HG03196 (cell line): ENCODE data around the gene KMO.

ENCODE experiments used
- ATAC-seq: cut with Tn5 transposase; IDR thresholded peaks from one replicate; pipeline ENCODE4 v1.9.1; 2021; ENCODE audit not compliant: unreplicated experiment

KMO gene

DNA sequence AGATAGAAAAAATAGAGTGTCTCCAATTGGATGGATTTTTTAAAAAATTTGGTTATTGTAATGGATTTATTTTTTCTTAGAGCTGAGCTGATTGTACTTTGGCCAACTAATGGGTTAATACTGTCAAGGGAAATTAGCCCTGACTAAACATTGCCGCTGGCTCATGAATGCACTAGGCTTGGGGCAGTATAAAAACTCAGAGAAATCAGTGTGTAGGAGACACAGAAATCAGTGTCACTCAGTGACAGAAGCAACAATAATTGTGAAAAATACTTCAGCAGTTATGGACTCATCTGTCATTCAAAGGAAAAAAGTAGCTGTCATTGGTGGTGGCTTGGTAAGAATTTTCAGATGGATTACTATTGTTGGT, at the start of gene KMO:
KMO (plus strand) TSS at position 217 of the 370 bp plus-strand sequence; CDS start at position 284, 67 bp downstream.
- peak; percentile 36 for ATAC-seq

- no peak for ATAC-seq
These were observed 49.4 kb upstream of the KMO start for GRCh38 chr1:241482761-241483250.

DNA sequence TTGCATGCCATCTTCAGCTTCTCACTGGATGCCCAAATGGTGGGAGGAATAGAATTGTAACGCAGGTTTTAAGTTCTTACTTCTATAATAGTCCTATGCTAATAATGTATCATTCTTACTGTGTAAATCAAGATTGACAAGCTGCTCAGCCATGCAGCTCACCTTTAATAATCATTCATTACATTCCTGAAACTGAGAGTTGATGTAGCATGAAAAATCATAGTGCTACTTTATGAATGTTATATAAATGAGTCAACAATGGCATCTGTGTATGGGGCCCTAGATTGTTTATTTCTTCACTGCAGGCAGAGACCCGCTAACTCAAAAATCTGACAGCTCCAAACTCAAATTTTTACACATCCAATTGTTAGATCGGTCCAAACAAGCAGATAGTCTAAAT, 47.0 kb upstream of the KMO start:
- peak; percentile 79 for ATAC-seq

DNA sequence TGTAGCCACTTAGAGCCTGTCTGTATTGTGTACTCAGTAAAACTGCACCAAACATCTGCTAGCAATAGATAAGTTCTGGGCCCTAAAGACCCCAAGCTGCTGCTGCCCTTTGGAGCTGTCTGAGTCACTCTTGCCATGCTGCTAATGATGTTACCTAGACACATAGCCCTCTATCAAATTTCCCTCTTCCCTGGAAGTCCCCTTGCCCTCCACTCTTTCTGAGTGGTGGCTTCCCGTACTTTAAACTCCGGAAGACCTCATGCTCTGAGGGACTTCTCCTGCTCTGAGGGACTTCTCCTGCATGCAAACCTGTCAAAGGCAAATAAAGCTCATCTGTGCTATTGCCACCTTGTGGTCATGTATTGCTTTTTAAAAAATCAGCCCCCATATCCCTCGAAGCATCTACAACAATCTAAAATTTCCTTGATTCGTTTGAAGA, 46.6 kb upstream of the KMO start:
- peak; percentile 57 for ATAC-seq

DNA sequence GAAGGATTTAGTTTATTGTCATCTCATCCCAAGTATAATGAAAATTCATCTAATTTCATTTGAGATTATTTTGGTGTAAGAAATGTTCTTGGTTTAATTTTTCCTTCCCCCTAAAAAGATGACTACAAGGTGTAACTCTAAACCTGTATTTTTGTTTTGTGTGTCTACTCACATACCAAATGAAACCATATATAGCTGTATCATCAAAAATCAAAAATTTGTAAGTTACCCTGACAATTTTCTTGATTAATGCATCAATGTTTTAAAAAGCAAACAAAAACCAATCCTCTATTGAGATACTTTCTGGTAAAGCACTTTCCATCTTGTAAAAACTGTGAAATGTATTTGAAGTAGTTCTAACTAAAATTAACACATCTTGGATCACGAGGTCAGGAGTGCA, 43.4 kb upstream of the KMO start:
- ATAC-seq: no peak

DNA sequence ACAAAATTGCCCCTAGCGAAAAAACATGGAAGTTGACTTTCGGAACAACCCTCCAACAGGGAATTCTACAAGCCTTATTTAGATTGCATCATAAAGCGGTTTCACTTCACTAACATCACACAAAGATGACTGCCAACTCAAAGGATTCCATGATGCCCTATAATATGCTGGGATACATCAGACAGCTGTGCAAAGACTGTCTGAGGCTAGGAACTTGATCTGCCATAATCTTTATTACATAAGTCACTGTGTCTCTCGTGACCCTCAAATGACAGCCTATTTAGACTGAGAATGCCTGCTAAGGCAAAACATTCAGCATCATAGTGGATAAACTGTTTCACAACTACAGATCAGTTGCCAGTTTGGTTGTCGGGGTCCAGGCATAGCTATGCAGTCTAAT, 36.4 kb upstream of the KMO start:
- ATAC-seq: no peak

DNA sequence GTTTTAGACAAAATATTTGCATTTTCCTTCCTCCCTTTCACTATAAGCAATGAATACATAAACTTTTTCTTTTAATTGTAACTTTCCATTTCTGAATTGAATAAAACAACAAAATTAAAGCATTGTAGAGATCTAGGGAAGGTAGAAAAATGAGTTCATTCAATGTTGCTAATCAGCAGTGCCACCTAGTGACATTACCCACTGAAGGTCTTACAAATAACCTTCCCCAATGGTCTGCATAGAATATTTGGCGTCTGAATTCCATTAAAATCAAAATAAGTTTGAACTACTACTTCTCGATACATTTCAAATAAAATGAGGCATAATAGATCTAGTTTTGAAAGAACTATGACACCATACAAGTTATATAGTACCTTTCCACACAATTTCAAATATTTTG, 32.3 kb upstream of the KMO start:
- ATAC-seq: no peak

- ATAC-seq: no peak
These were observed 28.7 kb upstream of the KMO start for GRCh38 chr1:241503444-241503843.

DNA sequence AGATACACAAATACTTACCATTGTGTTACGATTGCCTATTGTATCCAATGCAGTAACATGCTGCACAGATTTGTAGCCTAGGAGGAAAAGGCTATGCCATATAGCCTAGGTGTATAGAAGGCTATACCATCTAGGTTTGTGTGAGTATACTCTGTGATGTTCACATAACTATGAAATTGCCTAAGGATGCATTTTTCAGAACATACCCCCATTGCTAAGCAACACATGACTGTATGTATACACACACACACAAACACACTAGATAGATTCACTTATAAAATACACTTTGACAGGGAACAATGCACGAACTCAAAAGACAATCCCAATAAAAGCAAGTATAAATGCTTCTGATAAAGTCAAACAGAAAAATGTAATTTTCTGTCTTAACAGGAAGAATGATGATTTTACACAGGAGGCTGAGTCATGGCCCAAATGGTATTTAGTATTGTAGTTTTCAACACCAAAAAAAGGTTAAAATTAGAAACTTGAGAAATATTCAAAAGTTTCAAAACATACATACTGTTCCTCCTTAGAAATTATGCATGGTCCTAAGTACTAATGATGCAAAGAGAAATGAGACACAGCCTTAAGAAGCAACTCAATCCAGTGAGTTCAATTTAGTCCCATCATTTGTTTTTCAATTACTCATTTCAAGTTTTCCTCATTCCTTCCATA, 24.9 kb upstream of the KMO start:
- no peak for ATAC-seq

DNA sequence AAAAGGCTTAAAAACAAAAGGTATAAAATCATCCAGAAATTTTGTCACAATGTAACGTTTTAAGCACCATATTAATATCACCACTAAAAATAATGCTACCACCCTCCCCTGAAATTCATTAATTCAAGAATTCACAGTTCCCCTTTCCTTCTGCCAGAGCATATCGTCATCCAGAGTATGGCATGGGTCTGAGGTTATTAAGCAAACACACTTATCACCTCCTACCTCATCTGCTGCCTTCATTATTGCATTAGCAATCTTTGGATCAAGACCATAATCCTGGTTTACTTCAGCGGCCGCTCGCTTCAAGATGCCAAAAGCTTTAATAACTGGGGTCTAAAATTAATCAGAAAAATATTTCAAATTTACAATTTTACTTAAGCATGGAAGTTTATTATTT, 18.8 kb upstream of the KMO start:
- ATAC-seq: no peak

DNA sequence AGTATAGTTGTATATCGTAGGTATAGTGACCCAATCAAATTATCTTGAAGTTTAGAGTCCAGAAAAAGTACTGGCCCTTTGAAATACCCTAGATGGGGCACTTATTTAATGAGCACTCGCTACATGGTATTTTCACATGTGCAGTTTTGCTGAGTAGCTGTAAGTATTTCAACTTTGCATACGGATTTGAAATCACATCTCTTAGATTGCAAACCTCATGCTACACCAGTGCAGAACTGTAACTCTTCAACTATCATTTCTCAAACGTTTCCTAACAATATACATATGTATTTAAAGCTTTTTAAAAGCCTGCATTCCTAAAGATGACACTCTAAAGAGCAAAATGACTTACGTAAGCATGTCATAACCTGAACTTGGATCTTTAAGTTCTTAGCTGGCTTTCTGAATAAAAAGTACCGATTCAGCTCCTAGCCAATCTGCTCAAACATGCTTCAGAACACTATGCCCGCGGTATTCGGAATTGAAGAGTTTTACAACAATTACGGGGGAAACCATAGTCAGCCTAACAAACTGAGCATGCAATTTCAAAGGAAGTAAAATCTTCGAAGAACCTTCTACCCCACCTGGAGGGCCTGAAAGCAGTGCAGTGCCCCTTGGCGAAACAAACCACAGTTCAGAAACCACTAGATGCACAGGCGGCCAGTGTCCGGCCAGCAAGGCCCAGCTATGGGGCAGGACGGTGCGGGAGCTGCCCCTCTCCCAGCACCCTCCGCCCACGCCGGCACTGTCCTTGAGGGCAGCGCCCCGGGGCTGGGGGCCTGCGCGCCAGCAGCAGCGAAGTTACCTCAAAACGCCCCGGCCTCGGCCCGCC, 13.5 kb upstream of the KMO start:
- peak; percentile 28 for ATAC-seq

DNA sequence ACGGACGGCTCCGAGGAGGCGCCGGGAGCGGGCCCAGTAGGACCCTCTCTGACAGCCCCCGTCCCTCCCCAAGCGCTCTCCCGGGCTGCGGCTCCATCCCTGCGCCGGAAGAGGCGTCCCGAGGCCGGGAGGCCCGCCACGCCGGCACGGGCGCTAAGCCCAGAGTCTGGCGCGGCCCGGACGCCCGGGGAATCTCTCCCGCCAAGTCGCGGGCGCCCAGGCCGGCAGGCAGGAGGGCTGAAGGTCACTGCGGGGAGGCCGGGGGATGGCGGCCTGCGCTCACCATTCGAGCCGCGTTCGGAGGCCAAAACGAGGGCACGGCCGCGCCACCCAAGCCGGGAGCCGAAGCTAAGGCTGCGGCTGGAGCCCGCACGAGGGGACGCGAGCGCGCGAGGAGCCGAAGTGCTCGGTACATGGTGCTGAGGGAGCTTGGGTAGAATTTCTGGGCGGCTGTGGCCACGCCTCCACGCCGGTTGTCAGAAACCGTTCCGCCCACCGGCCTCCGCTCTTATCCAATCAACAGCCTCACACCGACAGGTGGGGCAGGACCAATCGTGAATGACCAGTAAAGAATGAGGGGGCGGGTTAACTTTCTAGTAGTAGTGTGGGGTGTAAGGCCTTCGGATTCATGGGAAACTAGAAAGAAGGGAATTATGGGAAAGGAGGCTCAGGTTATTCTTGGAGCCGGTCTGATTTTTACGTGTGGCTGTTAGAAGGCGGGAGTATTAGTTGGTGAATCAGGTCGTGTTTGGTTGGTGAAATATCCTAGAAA, 12.7 kb upstream of the KMO start, which contains the start of gene FH:
FH (minus strand) TSS at position 448 of the 772 bp plus-strand sequence; CDS start at position 415, 33 bp downstream.
- peak; percentile 99 for ATAC-seq

- ATAC-seq: no peak
These were observed 12.1 kb upstream of the KMO start for GRCh38 chr1:241520080-241520465.

GRCh38 chr1:241521718-241522117, 10.5 kb upstream of the KMO start:
- ATAC-seq: no peak

GRCh38 chr1:241525026-241525425, 7.2 kb upstream of the KMO start:
- ATAC-seq: no peak

DNA sequence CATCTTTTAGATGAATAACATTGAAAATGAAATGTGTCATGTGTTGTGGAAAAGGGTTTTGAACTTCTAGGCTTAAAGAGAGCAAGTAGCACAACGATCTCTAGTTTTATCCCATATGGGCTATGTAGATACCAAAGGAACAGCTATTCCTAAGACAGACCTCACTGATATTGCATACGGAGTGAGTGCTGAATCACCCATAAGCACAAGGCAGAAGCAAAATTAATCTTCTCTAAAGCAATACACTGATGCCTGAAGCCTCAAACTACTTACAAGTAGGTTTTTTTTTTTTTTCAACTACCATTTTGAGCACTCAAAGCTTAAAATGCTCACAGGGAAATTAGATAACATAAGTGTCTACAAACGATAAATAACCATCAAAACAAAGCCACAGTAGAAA, 5.0 kb upstream of the KMO start:
- no peak for ATAC-seq

- ATAC-seq: peak; percentile 75
These were observed 700 bp upstream of the KMO start for GRCh38 chr1:241531195-241532161.

- ATAC-seq: peak; percentile 74
These were observed 686 bp downstream of the KMO start for GRCh38 chr1:241532864-241533263.

DNA sequence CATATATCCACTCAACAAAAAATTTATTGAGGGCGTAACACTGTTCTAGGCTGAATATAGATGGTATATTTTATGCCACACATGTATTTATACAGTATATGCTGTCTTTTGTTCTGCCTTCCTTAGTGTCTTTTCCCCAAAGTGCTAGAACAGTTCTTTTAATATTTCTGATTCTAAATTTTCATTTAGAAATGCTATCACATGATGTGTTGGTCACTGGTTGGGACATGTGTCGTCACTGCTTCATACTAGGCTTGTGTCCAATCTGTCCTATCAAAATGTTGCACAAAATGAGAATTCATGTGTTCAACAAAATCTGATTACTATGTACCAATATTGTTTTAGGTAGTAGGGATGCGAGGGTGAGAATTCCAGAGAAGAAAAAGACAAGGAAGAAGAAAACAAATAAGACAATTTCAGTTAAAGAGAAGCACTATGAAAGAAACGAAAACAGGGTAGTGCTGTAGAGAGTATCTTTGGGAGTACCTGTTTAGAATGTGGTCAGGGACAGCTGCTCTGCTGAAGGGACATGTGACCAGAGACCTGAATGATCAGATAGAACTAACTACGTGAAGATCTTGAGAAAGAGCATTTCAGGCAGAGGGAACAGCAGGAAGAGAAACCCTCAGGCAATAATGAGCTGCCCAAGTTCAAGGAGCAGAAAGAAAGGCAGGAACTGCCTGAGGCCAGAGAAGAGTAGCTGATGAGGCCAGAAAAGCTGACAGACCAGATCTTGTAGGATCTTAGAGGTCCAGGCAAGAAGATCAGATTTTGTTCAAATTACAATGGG, 1.3 kb downstream of the KMO start:
- ATAC-seq: peak; percentile 34
